ENCODE data around the gene DCST2. TPM values are rescaled to one million over a fixed set of nuclear protein-coding genes. Genes with fewer than 3 reads are reported as not detected.

Gene DCST2
- total and polyA plus RNA-seq, 10 of the 15 experiments (the other 5 are each of a cell fraction or from before 2014, with no cell fraction given): 0.33 to 0.41 (median 0.36) TPM; not detected in 7

DNA sequence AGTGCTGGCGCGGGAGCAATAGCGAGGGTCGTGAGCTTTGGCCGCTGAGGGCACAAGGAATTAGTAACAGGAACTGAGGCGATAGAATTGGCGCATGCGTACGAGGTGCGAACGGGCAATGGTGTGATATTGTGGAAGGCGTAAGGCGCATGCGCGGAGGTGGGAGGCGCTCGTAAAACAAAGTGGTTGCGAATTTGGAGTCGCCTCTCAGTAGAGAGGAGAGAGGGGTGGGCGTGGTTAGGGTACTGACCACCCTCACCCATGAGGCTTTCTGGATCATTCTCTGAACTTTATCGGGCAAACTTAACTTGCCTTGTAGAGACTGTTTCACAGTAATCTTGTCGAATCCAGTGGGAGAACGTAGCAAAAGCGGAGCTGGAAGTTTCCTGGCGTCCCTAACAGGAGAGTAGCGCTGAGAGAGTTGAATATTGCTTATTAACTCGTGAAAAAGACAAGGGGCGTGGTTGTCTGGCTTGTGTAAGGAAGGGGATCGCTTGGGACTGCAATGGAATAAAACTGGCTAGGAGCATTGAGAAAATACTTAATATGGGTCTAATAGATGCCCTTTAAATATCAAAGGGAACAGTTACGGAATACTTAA, 58.7 kb downstream of the DCST2 start (continued):
- no peak for TF ChIP-seq NKRF (conservative IDR thresholded peaks at IDR 0.05)
- peak; percentile 87; the same call in 1 of the 2 replicates for TF ChIP-seq SMARCA5 (IDR thresholded peaks at IDR 0.05)
- no peak; the same call in 1 of the 2 replicates for TF ChIP-seq NBN (IDR thresholded peaks at IDR 0.05)
- TF ChIP-seq, protein P1, sequence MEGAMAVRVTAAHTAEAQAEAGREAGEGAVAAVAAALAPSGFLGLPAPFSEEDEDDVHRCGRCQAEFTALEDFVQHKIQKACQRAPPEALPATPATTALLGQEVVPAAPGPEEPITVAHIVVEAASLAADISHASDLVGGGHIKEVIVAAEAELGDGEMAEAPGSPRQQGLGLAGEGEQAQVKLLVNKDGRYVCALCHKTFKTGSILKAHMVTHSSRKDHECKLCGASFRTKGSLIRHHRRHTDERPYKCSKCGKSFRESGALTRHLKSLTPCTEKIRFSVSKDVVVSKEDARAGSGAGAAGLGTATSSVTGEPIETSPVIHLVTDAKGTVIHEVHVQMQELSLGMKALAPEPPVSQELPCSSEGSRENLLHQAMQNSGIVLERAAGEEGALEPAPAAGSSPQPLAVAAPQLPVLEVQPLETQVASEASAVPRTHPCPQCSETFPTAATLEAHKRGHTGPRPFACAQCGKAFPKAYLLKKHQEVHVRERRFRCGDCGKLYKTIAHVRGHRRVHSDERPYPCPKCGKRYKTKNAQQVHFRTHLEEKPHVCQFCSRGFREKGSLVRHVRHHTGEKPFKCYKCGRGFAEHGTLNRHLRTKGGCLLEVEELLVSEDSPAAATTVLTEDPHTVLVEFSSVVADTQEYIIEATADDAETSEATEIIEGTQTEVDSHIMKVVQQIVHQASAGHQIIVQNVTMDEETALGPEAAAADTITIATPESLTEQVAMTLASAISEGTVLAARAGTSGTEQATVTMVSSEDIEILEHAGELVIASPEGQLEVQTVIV (IDR thresholded peaks at IDR 0.05; ENCODE audit: borderline replicate concordance, partially characterized antibody): no peak
- TF ChIP-seq BACH1 (IDR thresholded peaks at IDR 0.05; ENCODE audit: borderline replicate concordance): 0 out of 2 replicates have a peak, but pooled peaks have one; percentile 54
- no peak for TF ChIP-seq MTA2 (IDR thresholded peaks at IDR 0.05; ENCODE audit: low read depth)
- TF ChIP-seq BCL3 (IDR thresholded peaks at IDR 0.05; ENCODE audit: borderline replicate concordance, insufficient read depth, low read depth, low read length, poor library complexity, severe bottlenecking): no peak
- no peak for TF ChIP-seq SKIL (IDR thresholded peaks at IDR 0.05; ENCODE audit: low read depth, poor library complexity, severe bottlenecking)
- TF ChIP-seq CHD2 (IDR thresholded peaks at IDR 0.05; ENCODE audit: borderline replicate concordance, low read depth, low read length): no peak
- 0 out of 2 replicates have a peak, but pooled peaks have one; percentile 37 for TF ChIP-seq CHD1 (IDR thresholded peaks at IDR 0.05; ENCODE audit: low read depth, low read length)
- peak; percentile 23; the same call in 1 of the 2 replicates for TF ChIP-seq RUNX3 (IDR thresholded peaks at IDR 0.05; ENCODE audit: low read length)
- TF ChIP-seq CEBPZ (IDR thresholded peaks at IDR 0.05; ENCODE audit: low read depth, low read length): no peak
- peak; percentile 78; the same call in 1 of the 2 replicates for TF ChIP-seq PAX8 (IDR thresholded peaks at IDR 0.05)
- peak; percentile 24; the same call in 1 of the 2 replicates for TF ChIP-seq PML (IDR thresholded peaks at IDR 0.05; ENCODE audit: low read length)
- TF ChIP-seq ETV6 (conservative IDR thresholded peaks at IDR 0.05 in 1 of 2, IDR thresholded peaks at IDR 0.05 in 1 of 2; ENCODE audit: borderline replicate concordance in 1 of 2, low read depth in 1 of 2): no peak
- TF ChIP-seq WRNIP1 (IDR thresholded peaks at IDR 0.05; ENCODE audit: borderline replicate concordance, low read depth, low read length): no peak
- no peak for TF ChIP-seq CHD4 (IDR thresholded peaks at IDR 0.05)
